ENCODE data around the gene IAH1. TPM values are rescaled to one million over a fixed set of nuclear protein-coding genes. Genes with fewer than 3 reads are reported as not detected.

IAH1 gene
- polyA plus RNA-seq, 3 donors = 39.4 to 98.2 (median 84.0) TPM

GRCh38 chr2:9493478-9493877 is 19.1 kb downstream of the IAH1 start:
- WGBS (ENCODE audit: insufficient coverage) = no CpG with 5 or more reads among the region's 3 CpGs

DNA sequence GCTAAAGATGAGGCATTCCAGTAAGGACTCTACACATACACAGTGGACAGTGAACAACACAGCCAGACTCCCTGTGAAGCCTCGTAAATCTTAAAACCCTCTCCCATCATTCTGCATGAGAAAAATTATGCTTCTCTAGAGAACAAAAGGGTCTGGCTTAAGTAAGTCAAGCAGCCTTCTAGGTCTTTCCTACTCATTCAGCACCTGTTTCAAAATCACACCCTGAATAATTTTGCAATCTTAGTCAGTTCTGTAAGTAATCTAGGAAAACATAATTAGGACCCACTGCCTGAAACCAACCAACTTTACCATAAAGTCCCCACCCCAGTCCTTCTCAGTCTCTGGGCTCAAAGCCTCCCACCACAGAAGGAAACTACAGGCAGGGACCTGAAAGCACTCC is 19.7 kb downstream of the IAH1 start:
- peaks cover 0 to 1% (median 0%) of the 10 kb centered on the region in 3 donors for H3K27me3 Mint-ChIP-seq (ENCODE audit: low read depth in 3 of 3)
- Histone ChIP-seq H2AFZ (ENCODE audit: insufficient read depth, low read depth, low read length, poor library complexity, severe bottlenecking) (no peak overlapping the region), H4K20me1 (ENCODE audit: insufficient read depth, low read length) (peaks cover 51% of the 10 kb centered on the region), H3K4me1 (ENCODE audit: control insufficient read depth in 1 of 2, insufficient read depth in 2 of 2, low read length in 2 of 2) (no peaks in the 10 kb centered on the region), H3K36me3 (replicated peaks in 1 of 2; ENCODE audit: control insufficient read depth in 1 of 2, insufficient read depth in 2 of 2, low read length in 2 of 2) (peaks cover 97% of the 10 kb centered on the region in 2 donors), H3K4me3 (replicated peaks in 1 of 3; ENCODE audit: low read depth in 2 of 3, low read length in 3 of 3) (no peak overlapping the region), H3K9me3 (replicated peaks in 1 of 2; ENCODE audit: control insufficient read depth in 1 of 2, insufficient read depth in 1 of 2, low read length in 2 of 2) (no peaks in the 10 kb centered on the region), H3K4me2 (replicated peaks; ENCODE audit: extremely low read depth, low read length, poor library complexity, severe bottlenecking) (no peak overlapping the region), H3K27me3 (ENCODE audit: control insufficient read depth in 2 of 2, insufficient read depth in 2 of 2, low read length in 2 of 2) (no peaks in the 10 kb centered on the region), H3K27ac (ENCODE audit: low read depth in 1 of 2, low read length in 2 of 2) (no peak overlapping the region), H3K9ac (ENCODE audit: insufficient read depth, low read length, poor library complexity, severe bottlenecking) (no peak overlapping the region), H3K79me2 (ENCODE audit: insufficient read depth, low read length) (no peaks in the 10 kb centered on the region)
- intact Hi-C loops (cut with micrococcal nuclease) = no loop called here
- 100% methylated on average over 1 of the region's 1 CpG for WGBS (ENCODE audit: insufficient coverage)
- no peak overlapping the region for H3K4me3 Mint-ChIP-seq
- DNase-seq = no peak
- no peaks in the 10 kb centered on the region for H3K9me3 Mint-ChIP-seq
- H3K4me1 Mint-ChIP-seq = no peaks in the 10 kb centered on the region
- peaks cover 85 to 98% of the 10 kb centered on the region in 2 donors for H3K36me3 Mint-ChIP-seq
- H3K27ac Mint-ChIP-seq = peak overlapping the region in 1 of 7 donors; percentile 61
- TF ChIP-seq, protein P1, sequence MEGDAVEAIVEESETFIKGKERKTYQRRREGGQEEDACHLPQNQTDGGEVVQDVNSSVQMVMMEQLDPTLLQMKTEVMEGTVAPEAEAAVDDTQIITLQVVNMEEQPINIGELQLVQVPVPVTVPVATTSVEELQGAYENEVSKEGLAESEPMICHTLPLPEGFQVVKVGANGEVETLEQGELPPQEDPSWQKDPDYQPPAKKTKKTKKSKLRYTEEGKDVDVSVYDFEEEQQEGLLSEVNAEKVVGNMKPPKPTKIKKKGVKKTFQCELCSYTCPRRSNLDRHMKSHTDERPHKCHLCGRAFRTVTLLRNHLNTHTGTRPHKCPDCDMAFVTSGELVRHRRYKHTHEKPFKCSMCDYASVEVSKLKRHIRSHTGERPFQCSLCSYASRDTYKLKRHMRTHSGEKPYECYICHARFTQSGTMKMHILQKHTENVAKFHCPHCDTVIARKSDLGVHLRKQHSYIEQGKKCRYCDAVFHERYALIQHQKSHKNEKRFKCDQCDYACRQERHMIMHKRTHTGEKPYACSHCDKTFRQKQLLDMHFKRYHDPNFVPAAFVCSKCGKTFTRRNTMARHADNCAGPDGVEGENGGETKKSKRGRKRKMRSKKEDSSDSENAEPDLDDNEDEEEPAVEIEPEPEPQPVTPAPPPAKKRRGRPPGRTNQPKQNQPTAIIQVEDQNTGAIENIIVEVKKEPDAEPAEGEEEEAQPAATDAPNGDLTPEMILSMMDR (IDR thresholded peaks at IDR 0.05) = no peak

More at GRCh38 chr2:9493478-9493877, 19.1 kb downstream of the IAH1 start:
- Histone ChIP-seq H3K36me3 (replicated peaks in 1 of 2; ENCODE audit: control insufficient read depth in 1 of 2, insufficient read depth in 2 of 2, low read length in 2 of 2) (peaks cover 97% of the 10 kb centered on the region in 2 donors), H3K79me2 (ENCODE audit: insufficient read depth, low read length) (no peaks in the 10 kb centered on the region), H3K4me3 (replicated peaks in 1 of 3; ENCODE audit: low read depth in 2 of 3, low read length in 3 of 3) (no peak overlapping the region), H3K27me3 (ENCODE audit: control insufficient read depth in 2 of 2, insufficient read depth in 2 of 2, low read length in 2 of 2) (no peaks in the 10 kb centered on the region), H3K9me3 (replicated peaks in 1 of 2; ENCODE audit: control insufficient read depth in 1 of 2, insufficient read depth in 1 of 2, low read length in 2 of 2) (no peaks in the 10 kb centered on the region), H3K27ac (ENCODE audit: low read depth in 1 of 2, low read length in 2 of 2) (no peak overlapping the region), H2AFZ (ENCODE audit: insufficient read depth, low read depth, low read length, poor library complexity, severe bottlenecking) (no peak overlapping the region), H3K4me1 (ENCODE audit: control insufficient read depth in 1 of 2, insufficient read depth in 2 of 2, low read length in 2 of 2) (no peaks in the 10 kb centered on the region), H3K4me2 (replicated peaks; ENCODE audit: extremely low read depth, low read length, poor library complexity, severe bottlenecking) (no peak overlapping the region), H3K9ac (ENCODE audit: insufficient read depth, low read length, poor library complexity, severe bottlenecking) (no peak overlapping the region), H4K20me1 (ENCODE audit: insufficient read depth, low read length) (peaks cover 51% of the 10 kb centered on the region)
- no peak overlapping the region for H3K4me3 Mint-ChIP-seq
- H3K36me3 Mint-ChIP-seq = peaks cover 86 to 98% of the 10 kb centered on the region in 2 donors
- no peak for DNase-seq
- no peaks in the 10 kb centered on the region for H3K4me1 Mint-ChIP-seq
- TF ChIP-seq, protein P1 (IDR thresholded peaks at IDR 0.05) = no peak
- intact Hi-C loops (cut with micrococcal nuclease) = no loop called here
- no peak overlapping the region for H3K27ac Mint-ChIP-seq
- H3K9me3 Mint-ChIP-seq = no peaks in the 10 kb centered on the region
- peaks cover 0 to 1% (median 0%) of the 10 kb centered on the region in 3 donors for H3K27me3 Mint-ChIP-seq (ENCODE audit: low read depth in 3 of 3)
